RWPE1 (cell line): ENCODE measurements around the gene STK24.

Experiments
- CTCF ChIA-PET: fragments of 350-600 bp; sonication (Branson Sonifier 250); formaldehyde crosslinking; extraction: SDS; loops from one replicate; lab custom pipeline; 2021; lab: Yijun Ruan, JAX
- POLR2A ChIA-PET: fragments of 400-600 bp; formaldehyde crosslinking; extraction: SDS; loops from one replicate; lab custom pipeline; 2020; ENCODE audit warnings: antibody characterized with exemption; ENCODE audit not compliant: low non-redundant PET; lab: Yijun Ruan, JAX
- DNase-seq: peaks from one replicate; pipeline ENCODE4 v3.0.0; 2012; ENCODE audit warnings: low spot score
- H3K27ac ChIP-seq: fragments of 450-650 bp; 2 replicates; pipeline ENCODE4 v1.5.1; 2017
- CTCF ChIP-seq: fragments of 450-650 bp; conservative IDR thresholded peaks from 2 replicates; pipeline ENCODE4 v1.5.1; 2017; ENCODE audit warnings: low read depth, mild to moderate bottlenecking

The STK24 gene

DNA sequence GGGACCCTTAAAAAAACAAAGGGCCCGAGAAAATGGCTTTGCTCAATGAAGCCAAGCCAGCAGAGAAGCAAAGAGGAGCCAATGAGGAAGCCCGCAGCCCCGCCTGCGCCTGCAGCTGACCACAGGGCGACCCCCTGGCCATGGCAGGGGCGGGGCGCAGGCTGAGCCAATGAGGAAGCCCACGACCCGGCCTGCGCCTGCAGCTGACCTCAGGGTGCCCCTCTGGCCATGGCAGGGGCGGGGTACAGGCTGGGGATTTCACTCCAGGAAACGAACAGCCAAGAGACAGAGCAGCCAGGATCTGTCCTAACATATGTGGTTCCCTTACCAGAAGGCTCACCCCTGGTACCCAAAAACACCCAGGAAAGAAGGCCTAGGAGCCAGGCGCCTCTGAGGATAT, 101.4 kb downstream of the STK24 start:
- ChIA-PET POLR2A (no interaction called here), CTCF (interaction anchor here (1.3 kb wide), 1 partner anchor 30 kb away, joined by 5 read pairs; no protein-coding TSS in a partner anchor)
- H3K27ac ChIP-seq, result peak overlapping the region; percentile 77
- no peak for DNase-seq
- TF ChIP-seq CTCF, result no peak

GRCh38 chr13:98474761-98475160, 102.1 kb downstream of the STK24 start:
- POLR2A ChIA-PET, result no interaction called here

DNA sequence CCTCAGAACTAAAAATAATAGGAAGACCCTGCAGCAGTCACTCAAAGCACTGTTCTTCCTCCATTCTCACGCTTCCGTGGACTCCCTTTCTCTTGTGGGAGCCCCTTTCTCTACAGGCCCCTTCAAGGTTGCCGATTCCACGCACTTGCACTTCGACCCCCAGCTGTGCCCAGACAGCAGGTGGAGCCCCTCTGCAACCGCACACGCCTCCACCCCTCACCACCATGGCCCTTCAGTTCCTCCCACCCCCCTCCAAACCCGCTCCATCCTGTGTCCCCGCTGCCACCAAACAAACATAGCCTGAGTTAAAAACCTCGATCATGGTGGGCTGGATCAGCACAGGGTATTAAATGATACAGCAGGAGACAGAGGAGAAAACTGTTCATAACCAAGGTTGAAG, 102.6 kb downstream of the STK24 start:
- TF ChIP-seq CTCF, result no peak
- ChIA-PET CTCF (no interaction called here), POLR2A (no interaction called here)
- H3K27ac ChIP-seq, result 0 out of 2 replicates have a peak overlapping the region, but pooled peaks have one; percentile 8
- no peak for DNase-seq

More at GRCh38 chr13:98474761-98475160, 102.1 kb downstream of the STK24 start:
- 0 out of 2 replicates have a peak overlapping the region, but pooled peaks have one; percentile 8 for H3K27ac ChIP-seq
- CTCF ChIA-PET, result interaction anchor here (0.6 to 1.3 kb wide), 2 partner anchors 29 to 333 kb away, joined by 3 to 5 read pairs; no protein-coding TSS in a partner anchor
- TF ChIP-seq CTCF, result no peak
- no peak for DNase-seq

GRCh38 chr13:98473788-98474144, 103.1 kb downstream of the STK24 start:
- POLR2A ChIA-PET, result no interaction called here
- TF ChIP-seq CTCF, result no peak
- DNase-seq, result no peak
- CTCF ChIA-PET, result no interaction called here
- peak overlapping the region; percentile 51; the same call in 1 of the 2 replicates for H3K27ac ChIP-seq

- peak overlapping the region; percentile 51; the same call in 1 of the 2 replicates for H3K27ac ChIP-seq
- DNase-seq, result no peak
- CTCF ChIA-PET, result no interaction called here
- TF ChIP-seq CTCF, result no peak
- POLR2A ChIA-PET, result no interaction called here
Measured at GRCh38 chr13:98473135-98473787, 103.6 kb downstream of the STK24 start.

- POLR2A ChIA-PET, result no interaction called here
- no peak for DNase-seq
- no peak for TF ChIP-seq CTCF
- CTCF ChIA-PET, result no interaction called here
- H3K27ac ChIP-seq, result peak overlapping the region; percentile 14; the same call in 1 of the 2 replicates
Measured at GRCh38 chr13:98471934-98472333, 105.0 kb downstream of the STK24 start.
